ENCODE data around the gene SNAP25.

The SNAP25 gene

GRCh38 chr20:10304471-10305046, 85.9 kb downstream of the SNAP25 start:
- no peak for DNase-seq (ENCODE audit: low read depth)

- no peak for DNase-seq (ENCODE audit: low read depth)
Observed at GRCh38 chr20:10306440-10307358, 88.1 kb downstream of the SNAP25 start.

- DNase-seq (ENCODE audit: low read depth): no peak
Observed at GRCh38 chr20:10307359-10307735, 88.7 kb downstream of the SNAP25 start.

GRCh38 chr20:10308652-10309051, 90.0 kb downstream of the SNAP25 start:
- no peak for DNase-seq (ENCODE audit: low read depth)

- no peak for DNase-seq (ENCODE audit: low read depth)
Observed at GRCh38 chr20:10309326-10309725, 90.7 kb downstream of the SNAP25 start.

- no peak for DNase-seq (ENCODE audit: low read depth)
Observed at GRCh38 chr20:10312111-10312510, 93.5 kb downstream of the SNAP25 start.

- DNase-seq (ENCODE audit: low read depth): no peak
Observed at GRCh38 chr20:10313215-10313614, 94.6 kb downstream of the SNAP25 start.

- no peak for DNase-seq (ENCODE audit: low read depth)
Observed at GRCh38 chr20:10313701-10314100, 95.1 kb downstream of the SNAP25 start.

GRCh38 chr20:10314198-10314597, 95.6 kb downstream of the SNAP25 start:
- DNase-seq (ENCODE audit: low read depth): no peak

GRCh38 chr20:10315138-10315537, 96.5 kb downstream of the SNAP25 start:
- DNase-seq (ENCODE audit: low read depth): no peak

GRCh38 chr20:10316582-10316981, 98.0 kb downstream of the SNAP25 start:
- no peak for DNase-seq (ENCODE audit: low read depth)

GRCh38 chr20:10318291-10319024, 99.8 kb downstream of the SNAP25 start:
- no peak for DNase-seq (ENCODE audit: low read depth)

GRCh38 chr20:10319855-10320254, 101.2 kb downstream of the SNAP25 start:
- no peak for DNase-seq (ENCODE audit: low read depth)

- DNase-seq (ENCODE audit: low read depth): no peak
Observed at GRCh38 chr20:10321138-10321717, 102.6 kb downstream of the SNAP25 start.

GRCh38 chr20:10322073-10323012, 103.7 kb downstream of the SNAP25 start:
- no peak for DNase-seq (ENCODE audit: low read depth)

GRCh38 chr20:10323729-10324128, 105.1 kb downstream of the SNAP25 start:
- DNase-seq (ENCODE audit: low read depth): no peak

- no peak for DNase-seq (ENCODE audit: low read depth)
Observed at GRCh38 chr20:10324198-10324847, 105.7 kb downstream of the SNAP25 start.

- no peak for DNase-seq (ENCODE audit: low read depth)
Observed at GRCh38 chr20:10328897-10329255, 110.2 kb downstream of the SNAP25 start.

GRCh38 chr20:10329387-10330005, 110.9 kb downstream of the SNAP25 start:
- DNase-seq (ENCODE audit: low read depth): no peak

- no peak for DNase-seq (ENCODE audit: low read depth)
Observed at GRCh38 chr20:10330071-10330470, 111.4 kb downstream of the SNAP25 start.

Data from stimulated activated CD8-positive, alpha-beta memory T cell treated with anti-CD3 and anti-CD28 coated beads, Interleukin-12 subunit alpha, Interleukin-12 subunit beta, amount 100 ng/mL, for 1 hour (primary cell).